ENCODE data around the gene TBC1D2B.
A peak's percentile ranks its signal among the peaks of the same experiment; 100 is the strongest.

Gene TBC1D2B

DNA sequence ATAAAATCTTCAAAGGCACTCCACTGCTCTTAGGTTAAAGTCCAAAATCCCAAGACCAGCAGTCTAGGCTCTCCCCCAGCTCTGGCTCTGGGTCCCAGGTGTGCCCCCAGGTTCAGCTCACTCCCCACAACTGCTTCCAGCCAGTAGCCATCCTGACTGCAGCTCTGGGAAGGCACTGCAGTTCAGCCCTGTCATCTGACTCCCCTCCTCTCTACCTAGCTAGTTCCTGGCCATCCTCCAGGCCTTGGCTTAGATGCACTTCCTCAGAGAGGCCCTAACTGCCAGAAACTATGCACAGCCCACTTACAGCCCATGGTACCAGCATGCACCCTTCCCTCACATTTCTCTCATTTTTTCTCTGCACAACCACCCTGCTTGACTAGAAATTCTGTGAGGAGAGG is 25.5 kb downstream of the TBC1D2B start:
- ATAC-seq: no peak

DNA sequence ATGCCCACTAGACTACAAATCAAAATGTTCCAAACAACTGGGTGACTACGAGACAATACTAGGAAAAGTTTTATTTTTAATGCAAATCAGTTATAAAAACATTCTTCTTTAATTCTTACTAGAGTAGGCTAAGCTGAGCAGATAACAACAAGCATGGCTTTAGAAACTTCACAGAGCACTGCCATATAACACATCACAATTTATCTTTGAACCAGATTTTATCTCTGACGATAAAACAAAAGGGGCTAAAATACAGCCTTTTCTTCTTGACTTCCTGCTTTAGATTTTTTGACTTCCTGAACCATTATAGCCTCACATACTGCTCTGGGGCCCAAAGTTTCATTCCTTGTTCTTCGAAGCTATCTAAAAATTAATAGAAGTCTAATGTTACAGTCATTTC is 25.9 kb downstream of the TBC1D2B start:
- no peak for ATAC-seq

DNA sequence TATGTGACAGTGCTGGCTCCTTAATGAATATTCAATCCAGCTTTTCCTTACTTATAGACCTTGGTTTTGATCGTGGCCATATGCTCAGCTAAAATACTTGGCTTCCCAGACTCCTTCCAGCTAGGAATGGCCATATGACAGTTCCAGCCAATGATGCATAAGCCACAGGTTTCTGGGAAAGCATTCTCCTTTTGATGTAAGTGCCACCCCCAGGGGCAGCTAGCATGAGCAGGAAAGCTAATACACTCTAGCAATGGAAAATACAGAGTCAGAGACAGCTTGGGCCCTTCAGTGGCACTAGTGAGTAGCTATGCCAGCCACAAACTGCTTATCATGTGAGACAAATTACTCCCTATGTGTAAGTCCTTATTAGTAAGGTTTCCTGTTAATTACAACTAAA is 26.7 kb downstream of the TBC1D2B start:
- peak; percentile 23 to 44 for ATAC-seq

DNA sequence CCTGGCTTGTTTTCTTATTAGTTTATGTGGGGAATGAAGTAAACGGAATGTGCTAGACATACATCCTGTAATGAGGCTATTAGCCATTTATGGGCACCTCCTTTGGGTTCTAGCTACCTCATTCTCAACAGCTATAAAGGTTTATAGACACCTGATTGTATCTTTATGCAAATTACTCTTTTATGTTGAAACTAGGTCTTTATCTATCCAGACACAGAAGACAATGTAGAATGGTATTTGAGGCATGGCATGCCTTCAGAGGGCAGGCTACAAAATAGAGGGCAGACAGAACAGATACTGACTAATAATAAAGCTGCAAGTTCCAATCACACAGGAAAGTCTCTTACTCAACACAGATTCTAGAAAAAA is 27.1 kb downstream of the TBC1D2B start:
- peak in 1 of 2 donors; percentile 8 for ATAC-seq

DNA sequence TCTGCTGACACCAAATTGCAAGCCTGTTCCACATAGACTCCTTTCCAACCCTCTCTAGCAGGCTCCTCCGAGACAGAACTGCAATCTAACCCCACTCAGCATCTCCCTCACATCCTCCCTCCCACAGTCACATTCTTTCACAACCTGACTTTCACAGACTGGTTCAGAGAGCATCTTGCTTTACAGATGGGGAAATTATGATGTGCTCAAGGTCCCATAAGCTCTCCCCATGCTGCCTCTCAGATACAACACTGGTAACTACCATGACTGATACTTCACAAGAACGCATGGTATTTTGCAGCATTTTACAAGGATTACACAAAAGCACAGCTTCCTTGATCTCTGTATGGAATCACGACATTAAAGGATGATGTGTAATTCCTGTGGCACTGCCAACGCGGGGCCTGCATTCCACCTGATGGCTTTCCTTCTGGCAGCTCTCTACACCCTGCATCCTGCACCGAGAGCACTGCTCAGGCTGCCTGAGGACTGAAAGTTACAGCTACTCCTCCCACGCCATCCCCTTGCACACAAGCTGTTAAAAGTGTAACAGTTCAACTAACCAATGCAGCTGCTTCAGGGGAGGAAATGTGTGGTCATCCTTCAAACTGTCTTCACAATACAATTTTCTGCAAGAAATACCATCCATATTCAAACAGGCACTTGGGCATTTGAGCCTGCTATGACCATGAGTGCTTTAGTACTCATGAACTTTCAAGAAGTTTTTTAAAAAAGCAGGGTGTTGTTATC is 27.6 kb downstream of the TBC1D2B start:
- ATAC-seq: peak; percentile 57 to 60

DNA sequence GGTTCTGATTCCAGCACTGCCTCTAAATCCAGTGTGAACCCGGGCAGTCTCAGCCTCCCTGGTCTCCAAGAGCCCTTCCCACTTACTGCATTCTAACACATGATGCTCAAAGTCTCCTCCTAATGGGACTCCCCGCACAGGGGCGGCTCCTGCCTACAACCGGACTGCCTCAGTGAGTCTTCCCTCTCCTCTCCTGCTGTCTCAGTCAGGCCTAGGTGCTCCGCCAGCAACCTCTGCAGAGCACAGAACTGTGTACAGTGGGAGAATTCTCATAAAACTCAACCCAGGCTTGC is 28.9 kb downstream of the TBC1D2B start:
- ATAC-seq: no peak

DNA sequence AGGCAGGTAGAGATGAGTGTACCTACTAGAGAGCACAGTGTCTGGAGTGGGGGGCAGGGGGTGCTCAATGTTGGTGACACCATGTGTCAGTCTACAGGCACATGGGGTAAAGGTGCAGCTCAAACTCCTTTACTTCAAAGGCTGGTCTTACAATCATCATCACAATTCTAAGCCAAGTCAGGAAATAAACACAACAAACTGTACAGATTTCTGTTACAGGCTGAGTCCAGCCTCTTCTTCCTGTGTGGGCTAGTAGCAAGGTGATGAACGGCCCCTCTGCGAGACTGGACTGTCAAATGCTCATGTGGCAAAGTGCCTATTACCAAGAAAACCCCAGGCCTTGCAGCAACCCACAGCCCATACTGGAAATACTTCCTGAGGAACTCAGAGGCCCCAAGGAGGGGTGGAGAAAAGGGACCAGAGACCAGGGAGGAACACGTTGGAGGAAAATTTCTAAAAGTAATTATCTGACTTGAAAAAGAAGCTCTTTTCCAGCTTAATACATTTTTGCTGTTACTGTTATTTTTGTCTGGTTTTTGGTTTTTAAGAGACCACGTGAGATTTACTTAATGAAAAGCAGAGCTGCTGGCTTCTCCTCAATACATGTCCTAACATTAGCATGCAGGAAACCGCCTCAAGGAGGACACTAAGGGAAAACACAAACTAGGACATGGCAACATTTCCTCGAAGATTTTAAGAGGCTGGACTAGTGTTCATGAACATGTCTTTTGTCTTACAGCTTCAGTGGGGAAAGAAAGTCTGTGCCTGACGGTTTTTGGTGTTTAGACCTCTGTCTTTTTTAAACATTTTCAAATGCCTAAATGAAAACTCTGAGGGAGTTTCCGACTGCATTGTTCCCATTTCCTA is 29.5 kb downstream of the TBC1D2B start:
- peak in 1 of 2 donors; percentile 12 for ATAC-seq

DNA sequence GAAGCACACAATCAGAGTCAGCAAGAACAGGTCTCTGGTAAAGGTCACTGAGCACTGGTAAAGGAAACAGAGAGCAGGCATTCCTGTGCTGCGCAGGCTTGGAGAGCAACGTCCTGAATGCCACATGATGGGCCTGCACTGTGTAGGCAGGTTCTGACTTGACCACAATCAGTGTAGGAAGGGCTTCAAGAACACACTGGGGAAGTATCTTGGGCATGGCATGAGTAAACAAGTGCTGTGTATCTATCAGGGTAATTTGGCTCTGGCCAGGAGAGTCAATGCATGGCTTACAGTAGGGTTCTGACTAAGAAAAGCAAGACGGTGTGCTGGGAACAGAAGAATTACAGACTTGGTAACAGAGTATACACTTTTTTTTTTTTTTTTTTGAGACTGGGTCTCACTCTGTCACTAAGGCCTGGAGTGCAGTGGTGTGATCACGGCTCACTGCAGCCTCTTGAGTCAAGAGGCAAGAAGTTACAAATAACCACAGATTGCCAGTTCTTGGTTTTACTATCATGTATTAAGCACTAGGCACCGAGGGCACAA is 30.6 kb downstream of the TBC1D2B start:
- ATAC-seq: peak; percentile 62 to 73

DNA sequence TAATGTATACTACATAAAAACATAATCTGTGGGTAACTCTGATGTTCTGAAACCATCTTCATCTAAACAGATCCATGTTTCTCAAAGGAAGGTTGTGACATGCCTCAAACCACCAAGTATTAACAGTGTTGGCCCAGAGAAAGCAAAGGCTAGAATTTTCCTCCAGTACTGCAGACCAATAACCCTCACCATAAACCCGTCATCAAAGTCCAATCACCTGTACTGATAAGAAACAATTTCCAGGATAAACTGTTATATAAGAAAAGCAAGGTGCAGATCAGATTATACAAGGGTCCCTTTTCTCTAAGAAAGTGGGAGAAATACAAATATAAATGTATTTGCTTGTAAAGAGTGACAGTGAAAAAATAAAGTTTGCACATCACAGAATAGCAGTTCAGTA is 32.3 kb downstream of the TBC1D2B start:
- no peak for ATAC-seq

DNA sequence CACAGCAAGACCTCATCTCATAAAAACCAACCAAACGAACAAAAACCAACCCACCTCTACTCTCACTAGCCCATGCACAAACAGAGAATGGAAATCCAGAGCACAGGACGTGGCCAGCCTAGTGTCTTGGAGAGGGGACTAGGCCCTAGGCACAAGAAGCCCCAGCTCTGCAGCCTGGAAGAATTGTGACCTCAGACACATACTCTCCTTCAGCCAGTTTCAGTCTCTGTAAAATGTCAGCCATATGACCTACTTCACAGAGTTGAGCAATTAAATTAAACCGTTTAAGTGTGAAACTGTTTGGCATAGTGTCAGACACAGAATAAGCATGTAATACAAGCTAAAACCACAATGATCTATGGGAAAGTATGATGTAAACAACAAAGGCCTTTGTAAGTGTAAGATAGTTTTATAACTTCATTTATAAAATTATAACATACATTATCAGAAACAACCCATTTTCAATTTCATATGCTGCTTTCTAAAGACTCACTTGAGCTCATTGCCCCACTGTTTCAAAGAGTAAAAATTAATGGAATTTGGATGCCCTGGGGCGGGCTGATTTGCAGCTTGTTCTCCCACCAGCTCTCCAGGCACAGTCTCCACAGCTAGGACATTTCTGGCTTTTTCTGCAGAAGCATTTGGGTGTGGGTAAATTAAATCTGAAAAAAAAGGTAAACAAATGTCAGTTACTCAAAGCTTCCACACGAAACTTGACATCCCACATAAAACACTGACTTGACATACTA is 32.9 kb downstream of the TBC1D2B start:
- ATAC-seq: peak; percentile 59 to 62

DNA sequence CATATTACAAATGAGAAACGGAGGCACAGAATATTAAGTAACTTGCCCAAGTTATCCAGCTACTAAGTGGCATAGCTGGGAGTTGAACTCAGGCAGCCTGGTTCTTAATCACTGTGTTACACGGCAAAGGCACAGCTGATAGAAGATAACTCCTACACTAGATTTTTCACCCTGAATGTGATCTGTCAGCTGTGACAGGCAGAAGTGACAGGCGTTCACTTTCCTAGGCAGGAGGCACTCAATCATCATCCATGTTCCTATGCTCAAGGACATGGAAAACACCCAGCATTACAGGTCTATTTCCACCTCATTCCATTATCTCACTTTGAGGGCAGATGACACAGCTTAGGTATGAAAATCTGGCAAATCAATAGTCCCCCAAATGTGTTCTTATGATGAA is 35.6 kb downstream of the TBC1D2B start:
- no peak for ATAC-seq

DNA sequence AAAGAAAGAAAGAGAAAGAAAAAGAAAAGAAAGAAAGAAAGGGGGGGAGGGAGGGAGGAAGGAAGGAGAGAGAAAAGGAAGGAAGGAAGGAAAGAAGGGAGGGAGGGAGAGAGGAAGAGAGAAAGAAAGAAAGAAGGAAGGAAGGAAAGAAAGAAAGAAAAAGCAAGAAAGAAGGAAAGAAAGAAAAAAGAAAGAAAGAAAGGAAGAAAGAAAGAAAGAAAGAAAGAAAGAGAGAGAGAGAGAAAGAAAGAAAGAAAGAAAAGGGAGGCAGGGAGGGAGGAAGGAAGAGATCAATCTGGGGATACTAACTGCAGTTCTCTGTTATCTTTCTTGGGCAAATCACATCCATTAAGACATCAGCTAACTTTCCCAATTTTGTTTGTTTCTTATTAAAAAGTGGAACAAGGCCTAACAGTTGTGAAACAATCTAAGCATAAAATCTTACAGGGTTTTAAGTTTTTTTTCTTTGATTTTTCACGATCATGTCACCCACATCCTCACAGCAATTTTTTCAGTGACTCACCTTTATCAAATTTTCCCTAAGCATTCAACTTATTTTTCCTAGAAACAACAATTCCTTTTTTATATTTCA is 36.8 kb downstream of the TBC1D2B start:
- ATAC-seq: no peak

DNA sequence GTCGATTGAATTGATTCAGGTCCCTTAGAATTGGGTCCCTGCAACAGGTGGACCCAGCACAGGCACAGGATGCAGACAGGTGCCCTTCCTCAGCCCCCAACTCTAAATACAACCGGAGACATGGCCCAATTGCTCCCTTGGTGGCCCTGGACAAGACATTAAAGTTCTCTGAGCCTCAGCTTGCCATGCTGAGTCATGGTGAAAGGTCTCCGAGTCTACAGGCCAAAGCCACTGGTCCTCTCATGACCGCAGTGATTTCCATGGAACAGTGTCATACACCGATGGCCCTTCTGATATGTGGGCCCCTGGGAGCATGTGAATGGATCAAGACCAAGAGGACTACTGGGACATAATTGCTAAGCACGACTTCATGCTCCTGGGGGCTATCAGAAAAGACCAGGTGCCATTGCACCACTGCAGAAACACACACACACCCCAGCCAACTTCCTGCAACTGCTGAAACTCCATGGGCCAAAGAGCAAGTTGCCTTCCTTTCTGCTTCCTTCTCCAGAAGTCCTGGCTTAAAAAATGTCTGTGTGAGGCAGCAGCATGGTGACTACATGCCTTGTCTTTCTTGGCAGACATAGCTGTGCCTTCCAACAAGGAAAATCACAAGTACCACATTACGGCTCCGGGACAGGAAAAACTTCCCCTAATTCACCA is 38.8 kb downstream of the TBC1D2B start:
- no peak for ATAC-seq

DNA sequence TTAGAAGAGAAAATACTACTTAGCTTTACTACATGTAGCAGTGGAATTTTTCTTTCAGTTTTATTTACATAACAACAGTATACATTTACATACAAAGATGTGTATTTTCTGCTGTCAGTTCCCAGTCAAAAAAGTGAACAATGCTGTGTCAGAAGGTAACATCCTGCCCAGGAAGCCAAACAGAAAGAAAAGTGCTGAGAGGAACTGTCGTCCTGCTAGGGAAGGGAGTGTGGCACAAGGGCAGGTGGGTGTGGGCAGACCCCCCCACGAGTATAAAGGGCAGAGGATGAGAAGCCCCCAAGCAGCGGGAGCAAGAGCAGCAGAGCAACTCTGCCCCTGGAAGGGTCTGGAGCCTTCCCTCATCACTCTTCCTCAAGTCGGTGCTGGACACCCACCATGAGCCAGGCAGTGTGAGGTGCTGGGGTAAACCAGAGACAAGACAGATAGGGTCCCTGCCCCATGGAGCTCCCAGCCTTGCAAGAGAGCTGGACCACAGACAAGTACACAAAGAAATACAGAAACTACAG is 39.7 kb downstream of the TBC1D2B start:
- ATAC-seq: no peak

DNA sequence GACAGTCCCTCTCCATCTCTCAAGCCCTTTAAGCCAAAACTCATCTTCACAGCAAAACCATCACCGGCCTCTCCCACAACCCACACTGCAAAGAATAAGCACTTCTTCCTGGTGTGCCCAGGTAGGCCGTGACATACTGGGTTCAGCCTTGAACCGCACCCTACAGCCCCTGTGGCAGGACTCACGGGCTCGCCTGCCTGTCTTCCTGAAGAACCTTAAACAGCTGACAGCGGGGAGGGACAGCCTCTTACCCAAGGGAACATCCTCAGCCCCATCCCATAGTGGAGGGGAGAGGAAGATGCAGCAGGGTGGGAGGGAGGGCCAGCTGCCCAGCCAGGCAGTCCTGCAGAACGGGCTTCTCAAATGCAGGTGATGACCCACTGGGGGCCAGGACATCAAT is 40.2 kb downstream of the TBC1D2B start:
- no peak for ATAC-seq

DNA sequence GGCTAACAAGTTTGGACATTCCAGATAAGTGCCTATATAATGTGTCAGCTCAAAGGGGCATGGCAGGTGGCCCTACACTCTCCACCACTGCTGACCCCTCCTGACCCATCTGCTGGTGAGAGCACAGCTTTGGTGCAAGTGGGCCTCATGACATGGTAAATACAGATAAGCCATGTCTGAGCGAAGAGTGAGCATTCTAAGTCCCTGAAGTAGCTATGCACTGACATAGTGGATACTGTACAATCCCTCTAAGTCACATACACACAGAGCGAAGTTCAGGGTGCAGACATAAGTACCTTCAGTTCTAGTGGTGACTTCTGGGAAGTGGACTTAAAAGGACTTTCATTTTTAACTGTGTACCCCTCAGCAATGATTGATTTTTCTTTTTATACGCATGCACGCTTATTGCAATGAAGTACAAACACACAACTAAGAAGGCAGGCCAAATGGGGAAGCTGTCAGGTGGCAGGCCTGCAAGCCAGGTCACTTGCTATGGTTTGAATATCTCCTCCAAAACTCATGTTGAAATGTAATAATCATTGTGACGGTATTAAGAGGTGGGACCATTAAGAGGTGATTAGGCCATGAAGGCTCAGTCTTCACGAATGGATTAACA is 41.5 kb downstream of the TBC1D2B start:
- no peak for ATAC-seq

DNA sequence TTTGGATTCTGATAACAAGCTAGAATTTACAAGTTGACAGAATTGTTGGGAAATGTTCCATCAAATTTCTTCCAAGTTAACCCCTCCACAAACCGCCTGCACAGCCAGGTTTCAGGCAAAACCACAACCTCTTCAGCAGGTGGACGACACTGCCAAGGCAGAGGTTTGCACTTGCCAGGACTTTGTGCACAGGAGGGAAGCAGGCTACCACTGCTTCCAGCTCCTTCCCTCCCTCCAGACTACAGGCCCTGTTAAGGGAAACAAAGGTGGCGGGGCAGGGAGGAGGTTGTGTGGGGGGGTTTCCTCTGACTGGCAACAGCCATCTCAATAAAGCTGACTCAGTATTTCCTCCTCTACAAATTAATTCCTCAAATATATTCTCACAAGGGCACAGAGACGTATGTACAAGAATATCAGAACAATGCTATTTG is 42.2 kb downstream of the TBC1D2B start:
- ATAC-seq: peak in 1 of 2 donors; percentile 9

DNA sequence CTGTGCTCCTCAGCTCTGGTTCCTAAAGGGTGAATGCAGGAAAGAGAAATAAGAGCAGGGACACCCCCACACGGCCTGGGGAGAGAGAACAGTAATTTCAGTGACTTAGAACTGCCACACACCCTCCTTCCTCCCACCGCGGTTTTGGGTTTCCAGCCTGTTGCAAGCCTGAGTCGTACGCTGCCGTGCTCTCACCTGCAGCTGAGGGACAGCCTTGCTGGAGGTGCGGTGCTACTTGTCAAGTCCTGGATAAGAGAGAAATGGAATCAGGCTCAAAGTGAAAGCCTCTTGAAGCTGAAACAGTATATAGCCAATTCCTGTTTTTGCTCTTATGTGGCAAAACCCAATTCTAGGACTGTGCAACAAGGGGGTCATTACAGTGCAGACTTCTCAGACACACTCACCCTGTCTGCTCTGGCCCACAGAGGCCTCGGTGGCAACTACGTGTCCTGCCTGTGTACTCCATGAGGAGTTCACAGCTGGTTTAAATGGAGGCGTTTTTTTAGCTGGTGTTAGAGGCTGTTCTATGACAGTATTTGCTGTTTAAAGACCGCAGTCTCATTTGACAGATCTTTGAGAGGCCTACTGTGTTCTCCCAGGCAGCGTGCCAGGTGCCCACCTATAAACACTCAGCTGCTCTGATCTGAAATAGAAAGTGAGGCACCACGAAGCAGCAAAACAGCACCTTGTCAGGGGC is 42.9 kb downstream of the TBC1D2B start:
- ATAC-seq: peak; percentile 89 to 92

DNA sequence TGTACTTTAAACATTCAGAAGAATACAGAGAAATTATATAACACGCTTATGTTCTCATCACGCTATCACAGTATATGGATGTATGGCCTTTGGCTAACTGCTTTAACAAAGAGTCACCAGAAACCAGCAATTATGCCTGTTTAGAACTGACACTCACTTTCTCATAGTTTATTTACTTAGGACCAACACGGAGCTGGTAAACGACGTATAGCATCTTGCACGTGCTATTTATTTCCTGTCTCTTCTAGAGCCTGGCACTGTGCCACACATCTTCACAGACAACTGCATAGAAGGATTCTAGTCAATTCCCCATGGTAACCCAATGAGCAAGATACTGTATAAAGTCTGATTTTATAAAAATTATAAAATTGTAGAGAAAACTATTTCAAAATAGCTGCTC is 43.6 kb downstream of the TBC1D2B start:
- ATAC-seq: no peak

DNA sequence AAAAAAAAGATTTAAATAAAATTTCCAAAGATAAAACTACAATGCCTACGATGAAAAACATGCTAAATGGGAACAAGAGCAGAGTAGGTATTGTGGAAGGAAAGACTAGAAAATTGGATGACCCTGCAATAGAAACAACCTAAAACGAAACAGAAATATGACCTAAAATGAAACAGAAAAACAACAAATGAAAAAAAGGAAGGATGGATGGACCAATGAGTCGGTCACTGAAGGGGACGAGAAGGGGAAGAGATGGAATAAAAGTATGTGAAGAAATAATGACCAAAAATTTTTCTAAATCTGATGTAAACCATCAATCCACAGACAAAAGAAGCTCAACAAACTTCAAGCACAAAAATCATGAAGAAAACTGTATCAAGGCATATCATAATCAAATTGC is 44.8 kb downstream of the TBC1D2B start:
- no peak for ATAC-seq

DNA sequence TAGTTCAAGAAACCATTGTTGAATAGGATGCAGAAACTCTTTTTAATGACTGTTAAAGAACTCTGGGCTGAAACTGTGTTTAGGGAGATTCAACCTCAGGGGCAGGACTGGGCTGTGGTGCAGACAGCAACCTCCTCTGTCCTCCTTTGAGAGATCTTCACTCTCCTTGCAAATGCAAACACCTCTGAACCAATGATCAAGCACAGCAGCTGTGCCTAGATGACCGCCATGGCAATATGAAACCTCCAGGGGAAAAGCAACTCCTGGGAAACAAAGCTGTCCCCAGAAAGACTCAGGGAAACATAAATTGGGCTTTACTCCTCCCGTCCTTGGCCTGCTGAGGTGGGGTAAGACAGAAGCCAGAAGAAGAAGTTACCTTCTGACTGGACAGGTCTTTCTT is 52.6 kb downstream of the TBC1D2B start:
- ATAC-seq: no peak
